Amniotic epithelial cell (primary cell): ENCODE results near the gene STPG1.

Source experiments
- DNase-seq: peaks from one replicate; pipeline ENCODE4 v3.0.0-alpha.2; 2010; ENCODE audit warnings: low read depth

STPG1 gene

GRCh38 chr1:24317956-24318614 lies 95.5 kb downstream of the STPG1 start:
- DNase-seq, result peak; percentile 59

- DNase-seq, result no peak
These were observed 96.5 kb downstream of the STPG1 start for GRCh38 chr1:24317081-24317480.

- no peak for DNase-seq
These were observed 96.9 kb downstream of the STPG1 start for GRCh38 chr1:24316645-24317044.

- DNase-seq, result no peak
These were observed 98.2 kb downstream of the STPG1 start for GRCh38 chr1:24315391-24315790.

- DNase-seq, result no peak
These were observed 101.8 kb downstream of the STPG1 start for GRCh38 chr1:24311741-24312140.

GRCh38 chr1:24311234-24311633 lies 102.3 kb downstream of the STPG1 start:
- no peak for DNase-seq

- no peak for DNase-seq
These were observed 103.7 kb downstream of the STPG1 start for GRCh38 chr1:24309762-24310485.

- peak; percentile 30 for DNase-seq
These were observed 105.1 kb downstream of the STPG1 start for GRCh38 chr1:24308365-24309015.
